Peyer's patch (tissue), 4 donors: ENCODE data around the gene FCRL3.

Source experiments
- CTCF ChIP-seq, 6 experiments: fragments of 450-650 bp in 4 of 6; fragments of 200-600 bp in 2 of 6; sonication (generic) in 1 of 6; IDR thresholded peaks; one replicate each; pipeline ENCODE4 v1.5.1; 2017 to 2019; ENCODE audit warnings: antibody characterized with exemption in 6 of 6, mild to moderate bottlenecking in 3 of 6, moderate library complexity in 1 of 6
- POLR2A ChIP-seq, 2 donors: fragments of 450-650 bp; IDR thresholded peaks; one replicate each; pipeline ENCODE4 v1.5.1; 2017; ENCODE audit warnings: antibody characterized with exemption in 2 of 2, mild to moderate bottlenecking in 2 of 2, moderate library complexity in 2 of 2

- TF ChIP-seq CTCF (IDR thresholded peaks at IDR 0.05) (no peak), POLR2A (IDR thresholded peaks at IDR 0.05) (no peak)
Measured at GRCh38 chr1:157673008-157673407, 27.6 kb downstream of the FCRL3 start.
